Measurements from ENCODE around the gene SUMO4.

GRCh38 chr6:149449831-149450678 is 50.0 kb downstream of the SUMO4 start:
- TF ChIP-seq EZH2 (IDR thresholded peaks at IDR 0.05; ENCODE audit: low read length, missing control alignments), result no peak
- TF ChIP-seq CTCF (conservative IDR thresholded peaks at IDR 0.05 in 1 of 2, IDR thresholded peaks at IDR 0.05 in 1 of 2; ENCODE audit: low read depth in 1 of 2, low read length in 2 of 2), result no peak
